ENCODE data around the gene PURA.

The PURA gene

GRCh38 chr5:140162275-140162674, 48.4 kb downstream of the PURA start:
- DNase-seq (ENCODE audit: insufficient read length, low spot score) (no peak), FAIRE-seq (no peak)
- TF ChIP-seq CTCF (IDR thresholded peaks at IDR 0.05; ENCODE audit: insufficient read depth, missing control alignments) = no peak

- FAIRE-seq = no peak
- TF ChIP-seq CTCF (IDR thresholded peaks at IDR 0.05; ENCODE audit: insufficient read depth, missing control alignments) = no peak
- DNase-seq (ENCODE audit: insufficient read length, low spot score) = no peak
Measured at GRCh38 chr5:140162781-140163180, 48.9 kb downstream of the PURA start.

GRCh38 chr5:140165101-140165922, 51.4 kb downstream of the PURA start:
- FAIRE-seq (no peak), DNase-seq (ENCODE audit: insufficient read length, low spot score) (no peak)
- TF ChIP-seq CTCF (IDR thresholded peaks at IDR 0.05; ENCODE audit: insufficient read depth, missing control alignments) = no peak

GRCh38 chr5:140165923-140166270, 52.0 kb downstream of the PURA start:
- FAIRE-seq = no peak
- DNase-seq (ENCODE audit: insufficient read length, low spot score) = no peak
- TF ChIP-seq CTCF (IDR thresholded peaks at IDR 0.05; ENCODE audit: insufficient read depth, missing control alignments) = no peak

- DNase-seq (ENCODE audit: insufficient read length, low spot score) (no peak), FAIRE-seq (no peak)
- no peak for TF ChIP-seq CTCF (IDR thresholded peaks at IDR 0.05; ENCODE audit: insufficient read depth, missing control alignments)
Measured at GRCh38 chr5:140166911-140167310, 53.0 kb downstream of the PURA start.

- FAIRE-seq (no peak), DNase-seq (ENCODE audit: insufficient read length, low spot score) (no peak)
- no peak for TF ChIP-seq CTCF (IDR thresholded peaks at IDR 0.05; ENCODE audit: insufficient read depth, missing control alignments)
Measured at GRCh38 chr5:140168371-140168770, 54.5 kb downstream of the PURA start.

- DNase-seq (ENCODE audit: insufficient read length, low spot score) (no peak), FAIRE-seq (no peak)
- TF ChIP-seq CTCF (IDR thresholded peaks at IDR 0.05; ENCODE audit: insufficient read depth, missing control alignments) = no peak
Measured at GRCh38 chr5:140169410-140169809, 55.5 kb downstream of the PURA start.

All from D721Med (cell line).